Measurements from ENCODE around the gene TOP3B.

TOP3B gene

DNA sequence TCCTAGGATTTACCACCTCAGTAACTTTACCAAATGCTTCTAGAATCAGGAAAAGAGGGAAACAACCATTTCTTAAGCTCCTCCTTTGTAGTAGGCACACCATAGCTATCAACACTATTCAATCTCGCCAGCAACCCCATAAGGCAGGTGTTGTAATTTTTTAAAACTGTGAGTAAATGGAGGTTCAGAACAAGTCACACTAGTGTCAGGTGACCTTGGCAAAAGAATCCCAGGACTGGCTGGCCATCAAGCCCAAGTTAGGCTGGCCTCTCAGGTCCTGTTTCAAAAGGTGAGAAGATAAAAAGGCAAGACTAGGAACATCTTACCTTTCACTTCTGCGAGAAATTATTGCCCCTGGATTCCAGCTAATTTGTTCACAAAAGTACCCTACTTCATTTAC, 713 bp downstream of the TOP3B start:
- TF ChIP-seq, protein P1, sequence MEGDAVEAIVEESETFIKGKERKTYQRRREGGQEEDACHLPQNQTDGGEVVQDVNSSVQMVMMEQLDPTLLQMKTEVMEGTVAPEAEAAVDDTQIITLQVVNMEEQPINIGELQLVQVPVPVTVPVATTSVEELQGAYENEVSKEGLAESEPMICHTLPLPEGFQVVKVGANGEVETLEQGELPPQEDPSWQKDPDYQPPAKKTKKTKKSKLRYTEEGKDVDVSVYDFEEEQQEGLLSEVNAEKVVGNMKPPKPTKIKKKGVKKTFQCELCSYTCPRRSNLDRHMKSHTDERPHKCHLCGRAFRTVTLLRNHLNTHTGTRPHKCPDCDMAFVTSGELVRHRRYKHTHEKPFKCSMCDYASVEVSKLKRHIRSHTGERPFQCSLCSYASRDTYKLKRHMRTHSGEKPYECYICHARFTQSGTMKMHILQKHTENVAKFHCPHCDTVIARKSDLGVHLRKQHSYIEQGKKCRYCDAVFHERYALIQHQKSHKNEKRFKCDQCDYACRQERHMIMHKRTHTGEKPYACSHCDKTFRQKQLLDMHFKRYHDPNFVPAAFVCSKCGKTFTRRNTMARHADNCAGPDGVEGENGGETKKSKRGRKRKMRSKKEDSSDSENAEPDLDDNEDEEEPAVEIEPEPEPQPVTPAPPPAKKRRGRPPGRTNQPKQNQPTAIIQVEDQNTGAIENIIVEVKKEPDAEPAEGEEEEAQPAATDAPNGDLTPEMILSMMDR (IDR thresholded peaks at IDR 0.05) = no peak

GRCh38 chr22:21980547-21980946, 2.0 kb downstream of the TOP3B start:
- TF ChIP-seq, protein P1 (IDR thresholded peaks at IDR 0.05) = no peak
- DNase-seq = no peak
- no peak overlapping the region for H3K27ac ChIP-seq
- H3K36me3 ChIP-seq = peaks cover 0 to 14% (median under 1%) of the 10 kb centered on the region in 3 donors
- H3K27me3 ChIP-seq = no peaks in the 10 kb centered on the region
- H3K4me3 ChIP-seq = no peak overlapping the region
- no peaks in the 10 kb centered on the region for H3K9me3 ChIP-seq
- peaks cover 0 to 22% (median 17%) of the 10 kb centered on the region in 4 donors for H3K4me1 ChIP-seq
- intact Hi-C loops (cut with DNase I; ENCODE audit: low total_unique reads) = no loop called here

More for the DNA sequence above, 713 bp downstream of the TOP3B start:
- intact Hi-C loops (cut with DNase I; ENCODE audit: low total_unique reads) = no loop called here
- H3K4me1 ChIP-seq = peaks cover 0 to 22% (median 17%) of the 10 kb centered on the region in 4 donors
- no peaks in the 10 kb centered on the region for H3K9me3 ChIP-seq
- no peaks in the 10 kb centered on the region for H3K27me3 ChIP-seq
- DNase-seq = no peak
- H3K4me3 ChIP-seq = peak overlapping the region; percentile 94 to 96
- H3K27ac ChIP-seq = peak overlapping the region; percentile 72 to 90
- H3K36me3 ChIP-seq = peaks cover 0 to 14% (median 0%) of the 10 kb centered on the region in 3 donors

GRCh38 chr22:21978564-21979386, 3.8 kb downstream of the TOP3B start:
- DNase-seq = no peak
- Histone ChIP-seq H3K27me3 (no peaks in the 10 kb centered on the region), H3K27ac (no peak overlapping the region), H3K36me3 (peaks cover 7 to 31% (median 17%) of the 10 kb centered on the region in 3 donors), H3K4me3 (no peak overlapping the region), H3K4me1 (peaks cover 0 to 22% (median 17%) of the 10 kb centered on the region in 4 donors), H3K9me3 (no peaks in the 10 kb centered on the region)
- TF ChIP-seq, protein P1 (IDR thresholded peaks at IDR 0.05) = no peak
- intact Hi-C loops (cut with DNase I; ENCODE audit: low total_unique reads) = no loop called here

DNA sequence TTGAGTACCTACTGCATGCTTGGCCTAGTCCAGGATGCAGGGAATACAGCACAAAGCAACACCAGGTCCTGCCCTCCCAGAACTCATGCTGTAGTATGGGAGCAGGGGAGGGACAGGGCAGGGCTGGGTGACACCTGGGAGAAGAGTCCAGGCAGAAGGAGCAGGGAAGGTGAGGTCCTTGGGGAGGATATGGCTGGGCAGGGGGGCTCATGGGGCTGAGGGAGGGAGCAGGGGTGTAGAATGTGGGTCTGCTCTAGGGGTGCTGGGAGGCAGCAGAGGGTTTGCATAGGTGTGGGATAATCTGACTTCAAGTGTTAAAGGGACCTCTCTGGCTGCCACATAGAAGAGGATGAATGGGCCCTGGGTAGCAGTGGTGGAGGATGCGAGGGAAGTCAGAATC, 4.8 kb downstream of the TOP3B start:
- Histone ChIP-seq H3K27me3 (no peaks in the 10 kb centered on the region), H3K4me1 (peaks cover 0 to 21% (median 14%) of the 10 kb centered on the region in 4 donors), H3K9me3 (no peaks in the 10 kb centered on the region), H3K4me3 (no peak overlapping the region), H3K36me3 (peaks cover 14 to 40% (median 26%) of the 10 kb centered on the region in 3 donors), H3K27ac (no peak overlapping the region)
- DNase-seq = no peak
- intact Hi-C loops (cut with DNase I; ENCODE audit: low total_unique reads) = no loop called here
- TF ChIP-seq, protein P1 (IDR thresholded peaks at IDR 0.05) = no peak

DNA sequence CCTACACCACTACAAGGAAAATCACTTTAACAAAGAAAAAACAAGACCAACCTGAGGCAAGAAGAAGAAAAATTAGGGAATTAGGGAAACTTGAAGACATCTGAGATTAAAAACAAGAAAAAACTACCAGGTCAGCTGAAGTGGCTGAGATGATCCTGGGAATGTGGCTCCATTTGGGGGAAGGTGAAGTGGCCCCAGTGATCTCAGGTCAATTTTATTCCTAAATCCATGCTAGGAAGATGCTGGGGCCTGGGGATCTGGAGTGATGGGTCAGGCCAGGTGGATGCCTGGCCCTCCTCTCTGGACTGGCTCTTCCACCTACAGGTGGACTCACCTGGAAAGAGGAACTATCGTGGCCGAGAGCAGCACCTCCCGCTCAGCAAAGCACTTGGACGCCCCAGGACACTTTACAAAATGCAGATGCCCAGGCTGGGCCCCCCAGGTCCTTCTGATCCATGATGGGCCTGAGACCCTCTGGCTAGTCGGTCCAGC, 6.7 kb downstream of the TOP3B start:
- H3K4me1 ChIP-seq = peaks cover 0 to 8% (median under 1%) of the 10 kb centered on the region in 4 donors
- DNase-seq = no peak
- no peak overlapping the region for H3K4me3 ChIP-seq
- intact Hi-C loops (cut with DNase I; ENCODE audit: low total_unique reads) = no loop called here
- H3K9me3 ChIP-seq = no peaks in the 10 kb centered on the region
- H3K27ac ChIP-seq = no peak overlapping the region
- TF ChIP-seq, protein P1 (IDR thresholded peaks at IDR 0.05) = no peak
- peaks cover 31 to 60% (median 44%) of the 10 kb centered on the region in 3 donors for H3K36me3 ChIP-seq
- H3K27me3 ChIP-seq = no peaks in the 10 kb centered on the region

Data from tibial artery (tissue), 4 donors.